Fibroblast of mammary gland (primary cell): Measurements from ENCODE around the gene RRAGC.
"Not testable (repeated sequence)": the region's sequence is repeated elsewhere in the genome, so short reads cannot be mapped to it uniquely, and the experiment has no call there.

ENCODE experiments used
- DNase-seq: peaks from one replicate; pipeline ENCODE4 v3.0.0-alpha.2; 2010; ENCODE audit warnings: low read depth
- H3K4me3 ChIP-seq: 2 replicates; pipeline ENCODE4 v1.5.1; 2011; ENCODE audit warnings: low read depth, mild to moderate bottlenecking, low read length, moderate library complexity; ENCODE audit not compliant: control insufficient read depth
- TF ChIP-seq, protein P1 (sequence below): conservative IDR thresholded peaks from 2 replicates; pipeline ENCODE4 v1.5.1; 2011; ENCODE audit warnings: low read depth, low read length, inconsistent platforms; ENCODE audit not compliant: control insufficient read depth, insufficient read depth

The RRAGC gene

DNA sequence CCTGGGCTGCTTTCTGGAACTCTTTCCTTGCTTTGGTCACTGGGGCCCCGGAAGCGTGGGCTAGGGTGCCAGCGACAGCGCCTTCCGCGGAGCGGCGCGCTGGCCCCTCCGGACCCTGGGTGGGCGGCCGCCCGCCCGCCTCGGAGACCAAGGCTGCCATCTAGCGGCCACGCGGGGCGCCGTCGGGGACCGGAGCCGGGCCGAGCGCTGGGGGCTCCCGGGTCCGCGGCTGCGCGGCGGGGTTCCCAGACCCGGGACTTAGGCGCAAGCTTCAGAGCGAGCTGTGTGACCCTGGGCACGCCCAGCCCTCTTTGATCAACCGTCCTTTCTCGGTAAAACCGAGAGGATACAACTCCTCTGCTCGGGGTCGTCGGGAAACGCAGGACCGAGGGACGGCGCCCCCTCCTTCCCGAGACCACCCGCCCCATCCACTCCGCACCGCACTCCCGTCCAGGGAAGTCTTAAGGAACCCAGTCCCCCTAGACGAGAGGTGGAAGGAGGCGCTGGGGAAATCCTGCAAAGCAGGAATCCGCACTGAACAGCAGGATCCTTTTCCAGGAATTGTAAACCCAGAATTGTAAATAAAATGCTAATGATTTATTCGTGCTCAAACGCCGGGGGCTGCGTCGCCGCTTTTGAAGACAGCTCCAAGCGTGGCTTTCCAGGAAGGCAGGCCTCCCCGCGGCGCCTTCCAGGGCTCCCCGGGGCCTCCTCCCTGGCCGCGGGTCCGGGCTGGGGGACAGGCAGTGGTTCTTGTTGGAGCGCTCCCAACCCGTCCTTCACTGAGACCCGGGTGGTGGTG is 41.2 kb downstream of the RRAGC start:
- TF ChIP-seq, protein P1, sequence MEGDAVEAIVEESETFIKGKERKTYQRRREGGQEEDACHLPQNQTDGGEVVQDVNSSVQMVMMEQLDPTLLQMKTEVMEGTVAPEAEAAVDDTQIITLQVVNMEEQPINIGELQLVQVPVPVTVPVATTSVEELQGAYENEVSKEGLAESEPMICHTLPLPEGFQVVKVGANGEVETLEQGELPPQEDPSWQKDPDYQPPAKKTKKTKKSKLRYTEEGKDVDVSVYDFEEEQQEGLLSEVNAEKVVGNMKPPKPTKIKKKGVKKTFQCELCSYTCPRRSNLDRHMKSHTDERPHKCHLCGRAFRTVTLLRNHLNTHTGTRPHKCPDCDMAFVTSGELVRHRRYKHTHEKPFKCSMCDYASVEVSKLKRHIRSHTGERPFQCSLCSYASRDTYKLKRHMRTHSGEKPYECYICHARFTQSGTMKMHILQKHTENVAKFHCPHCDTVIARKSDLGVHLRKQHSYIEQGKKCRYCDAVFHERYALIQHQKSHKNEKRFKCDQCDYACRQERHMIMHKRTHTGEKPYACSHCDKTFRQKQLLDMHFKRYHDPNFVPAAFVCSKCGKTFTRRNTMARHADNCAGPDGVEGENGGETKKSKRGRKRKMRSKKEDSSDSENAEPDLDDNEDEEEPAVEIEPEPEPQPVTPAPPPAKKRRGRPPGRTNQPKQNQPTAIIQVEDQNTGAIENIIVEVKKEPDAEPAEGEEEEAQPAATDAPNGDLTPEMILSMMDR: no peak
- no peak overlapping the region for H3K4me3 ChIP-seq
- no peak for DNase-seq

DNA sequence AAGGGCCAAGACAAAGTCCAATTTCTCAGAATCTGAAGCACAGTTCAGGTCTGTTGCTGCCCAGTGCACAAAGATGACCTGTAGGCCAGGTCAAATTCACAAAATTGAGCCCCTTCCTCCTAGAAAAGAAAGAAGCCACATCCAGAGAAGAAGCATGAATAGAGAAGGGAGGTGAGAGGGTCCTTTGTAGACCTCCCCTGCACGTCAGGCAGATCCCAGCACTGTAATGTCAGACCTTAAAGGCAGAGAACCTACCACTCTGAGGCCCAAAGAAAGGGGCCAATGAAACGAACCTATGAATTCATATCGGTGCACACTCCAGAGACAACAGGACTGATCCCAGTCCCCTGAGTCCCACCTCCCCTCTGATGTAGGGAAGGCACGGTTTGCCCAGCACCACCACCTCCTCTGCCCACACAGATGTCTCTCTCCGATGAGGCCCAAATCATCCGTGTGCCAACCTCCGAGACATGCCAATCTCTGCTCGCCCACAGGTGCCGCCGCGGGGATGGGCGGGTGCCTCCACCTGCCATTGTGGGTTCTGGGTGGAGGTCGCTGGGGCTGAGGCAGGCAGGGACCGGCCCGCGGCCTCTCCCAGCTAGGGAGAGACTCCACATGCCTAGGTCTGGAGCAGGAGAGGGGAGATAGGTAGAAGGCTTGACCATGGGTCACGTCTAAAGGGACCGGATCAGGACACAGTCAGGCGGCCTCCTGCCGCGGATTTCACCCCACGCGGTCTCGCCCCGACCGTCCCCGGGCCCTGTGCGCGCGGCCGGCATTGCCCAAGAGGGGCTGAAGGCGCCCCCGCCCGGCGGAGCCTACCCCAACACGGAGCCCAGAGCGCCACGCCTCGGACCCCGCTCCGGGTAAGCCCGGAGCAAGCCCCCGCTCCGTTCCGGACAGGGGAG is 42.1 kb downstream of the RRAGC start:
- TF ChIP-seq, protein P1: no peak
- DNase-seq: no peak
- no peak overlapping the region for H3K4me3 ChIP-seq

DNA sequence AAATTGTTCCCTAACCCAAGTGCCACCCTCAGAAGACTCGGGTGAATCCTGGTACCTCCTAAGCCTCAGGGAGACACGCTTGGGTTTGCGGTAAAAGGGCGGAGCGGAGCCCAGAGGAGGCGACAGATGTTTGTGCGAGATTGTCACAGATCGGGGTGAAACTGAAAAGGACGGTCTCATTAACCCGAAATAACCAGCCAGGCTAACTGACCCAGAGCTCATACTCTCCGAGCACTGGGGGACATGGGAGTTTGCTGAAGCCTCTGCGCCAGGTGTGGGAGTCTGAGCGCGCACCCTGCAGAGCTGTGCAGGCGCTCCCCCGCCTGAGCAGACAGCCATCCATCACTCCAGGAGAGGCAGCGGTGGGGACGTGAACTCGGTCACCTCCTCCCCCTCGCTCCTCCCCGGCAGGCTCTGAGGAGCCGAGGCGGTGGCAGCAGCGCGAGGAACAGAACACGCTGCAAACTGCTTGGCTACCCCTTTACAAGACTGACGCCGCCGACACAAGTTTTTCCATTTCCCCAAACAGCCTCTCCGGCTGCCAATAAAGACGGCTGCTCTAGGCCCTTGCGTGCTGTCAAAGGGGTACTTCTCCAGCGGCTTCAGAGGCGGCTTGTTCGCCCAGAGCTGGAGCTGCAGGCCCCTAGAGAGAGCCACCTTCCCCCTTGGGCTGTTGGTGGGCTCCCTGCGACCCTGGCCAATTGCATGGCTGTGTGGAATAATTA is 43.5 kb downstream of the RRAGC start:
- TF ChIP-seq, protein P1: no peak
- no peak for DNase-seq
- H3K4me3 ChIP-seq: no peak overlapping the region

DNA sequence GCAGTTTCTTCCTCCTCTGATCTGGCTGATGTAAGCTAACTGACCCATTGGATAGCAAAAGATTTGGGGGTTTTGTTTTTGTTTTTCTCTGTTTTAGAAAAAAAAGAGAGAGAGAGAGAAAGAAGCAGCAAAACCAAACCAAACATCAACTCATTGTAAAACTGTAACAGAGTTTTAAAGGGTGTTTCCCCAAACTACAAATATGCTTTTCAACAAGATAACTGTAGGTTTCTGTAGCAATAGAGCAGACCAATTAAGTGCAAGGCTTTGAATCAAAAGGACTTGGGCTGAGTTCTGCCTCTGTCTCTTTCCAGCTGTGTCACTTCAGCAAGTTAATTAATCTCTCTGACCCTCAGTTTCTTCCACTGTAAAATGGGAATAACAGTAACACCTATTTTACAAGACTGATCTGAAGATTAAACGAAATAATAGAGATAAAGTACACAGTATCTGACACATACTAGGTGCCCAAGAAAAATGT is 44.5 kb downstream of the RRAGC start:
- DNase-seq: no peak
- TF ChIP-seq, protein P1: no peak
- H3K4me3 ChIP-seq: no peak overlapping the region

DNA sequence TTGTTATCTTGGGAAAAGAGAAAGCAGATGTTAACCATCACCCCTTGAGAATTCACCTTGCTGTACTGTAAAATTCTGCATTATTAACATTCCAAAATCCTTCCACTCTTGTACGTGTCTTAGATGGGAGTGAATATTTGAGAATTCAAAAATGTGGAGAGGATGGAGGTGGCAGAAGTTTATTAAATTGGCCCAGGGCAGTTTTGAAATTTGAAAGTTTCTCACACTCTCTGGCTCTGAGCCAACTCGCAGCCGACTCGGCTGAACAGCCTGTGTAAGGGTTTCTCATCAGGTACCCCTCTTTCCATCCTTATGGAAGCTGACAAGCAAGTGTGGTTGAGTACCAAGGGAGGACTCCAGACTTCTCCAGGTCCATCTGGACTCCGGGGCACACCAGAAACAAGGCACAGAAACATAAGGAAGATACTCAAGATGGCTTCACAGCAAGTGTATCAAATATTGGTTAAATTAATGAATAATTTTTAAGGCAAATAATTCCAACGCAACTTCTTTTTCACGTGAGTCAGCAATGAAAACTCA is 45.1 kb downstream of the RRAGC start:
- H3K4me3 ChIP-seq: no peak overlapping the region
- TF ChIP-seq, protein P1: no peak
- DNase-seq: no peak

DNA sequence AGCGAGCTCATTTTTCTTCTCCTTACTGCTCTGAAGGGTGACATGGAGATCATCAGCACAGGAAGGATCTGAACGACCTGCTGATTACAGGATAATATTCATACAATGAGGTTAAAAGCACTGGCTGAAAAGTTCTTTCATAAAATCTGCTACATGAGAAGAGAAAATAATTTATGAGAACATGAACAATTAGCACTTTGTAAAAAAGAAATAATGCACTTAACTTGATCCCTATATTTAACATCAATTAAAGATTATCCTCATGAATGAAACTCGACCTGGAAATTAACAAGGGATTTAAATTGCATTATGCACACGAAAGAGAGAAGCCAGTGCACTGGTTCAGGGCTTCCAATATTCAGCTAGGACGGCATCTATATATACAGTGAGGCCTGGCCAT is 46.6 kb downstream of the RRAGC start:
- TF ChIP-seq, protein P1: no peak
- no peak for DNase-seq
- H3K4me3 ChIP-seq: no peak overlapping the region

DNA sequence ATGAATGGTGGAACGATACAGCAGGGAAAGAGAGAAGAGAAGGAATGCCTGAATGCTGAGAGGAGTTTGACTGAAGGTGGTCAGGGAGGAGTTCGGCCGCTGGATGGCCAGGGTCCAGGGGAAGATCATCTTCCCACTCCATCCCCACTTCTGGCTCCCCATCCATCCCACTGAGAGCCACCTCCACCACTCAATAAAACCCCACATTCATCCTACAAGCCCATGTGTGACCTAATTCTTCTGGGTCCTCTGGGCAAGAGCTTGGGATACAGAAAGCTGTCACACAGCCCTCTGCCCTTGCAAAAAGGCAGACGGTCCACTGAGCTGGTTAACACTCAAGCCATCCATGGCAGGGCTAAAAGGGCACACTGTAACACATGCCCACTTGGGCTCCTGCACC is 48.1 kb downstream of the RRAGC start:
- H3K4me3 ChIP-seq, DNase-seq: not testable (repeated sequence)
